Left hindlimb (tissue), 1 donor: ENCODE results near the gene ITGB5.

Source experiments
- DNase-seq: peaks from one replicate; pipeline ENCODE4 v3.0.0-alpha.2; 2018

Gene ITGB5

DNA sequence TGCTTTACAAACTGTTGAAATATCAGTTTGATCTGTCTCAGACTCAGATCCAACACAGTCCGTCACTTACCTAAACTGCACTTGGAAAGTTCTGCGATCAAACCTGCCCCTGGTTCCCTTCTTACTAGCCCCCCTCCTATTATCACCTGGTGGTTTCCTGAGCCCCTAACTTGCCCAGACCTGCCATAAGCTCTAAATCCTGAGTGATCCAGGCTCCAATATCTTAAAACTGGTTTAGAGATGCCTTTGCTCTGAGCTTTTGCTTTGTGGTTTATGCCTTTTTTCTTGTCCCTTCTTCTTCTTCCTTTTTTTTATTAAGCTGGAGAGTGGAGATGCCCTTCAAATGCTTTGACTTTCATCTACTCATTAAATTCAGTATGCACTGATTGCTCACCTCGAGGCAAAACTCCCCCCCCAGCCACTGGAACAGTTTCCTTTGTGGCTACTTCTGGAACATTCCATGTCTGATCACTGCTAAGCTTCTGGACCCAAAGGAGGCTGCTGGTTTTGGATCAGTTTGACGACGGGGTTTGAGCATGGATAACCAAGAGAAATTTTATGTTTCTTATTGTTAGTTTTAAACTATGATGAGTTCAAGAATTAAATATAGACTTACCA is 3.5 kb upstream of the ITGB5 start:
- DNase-seq: no peak

DNA sequence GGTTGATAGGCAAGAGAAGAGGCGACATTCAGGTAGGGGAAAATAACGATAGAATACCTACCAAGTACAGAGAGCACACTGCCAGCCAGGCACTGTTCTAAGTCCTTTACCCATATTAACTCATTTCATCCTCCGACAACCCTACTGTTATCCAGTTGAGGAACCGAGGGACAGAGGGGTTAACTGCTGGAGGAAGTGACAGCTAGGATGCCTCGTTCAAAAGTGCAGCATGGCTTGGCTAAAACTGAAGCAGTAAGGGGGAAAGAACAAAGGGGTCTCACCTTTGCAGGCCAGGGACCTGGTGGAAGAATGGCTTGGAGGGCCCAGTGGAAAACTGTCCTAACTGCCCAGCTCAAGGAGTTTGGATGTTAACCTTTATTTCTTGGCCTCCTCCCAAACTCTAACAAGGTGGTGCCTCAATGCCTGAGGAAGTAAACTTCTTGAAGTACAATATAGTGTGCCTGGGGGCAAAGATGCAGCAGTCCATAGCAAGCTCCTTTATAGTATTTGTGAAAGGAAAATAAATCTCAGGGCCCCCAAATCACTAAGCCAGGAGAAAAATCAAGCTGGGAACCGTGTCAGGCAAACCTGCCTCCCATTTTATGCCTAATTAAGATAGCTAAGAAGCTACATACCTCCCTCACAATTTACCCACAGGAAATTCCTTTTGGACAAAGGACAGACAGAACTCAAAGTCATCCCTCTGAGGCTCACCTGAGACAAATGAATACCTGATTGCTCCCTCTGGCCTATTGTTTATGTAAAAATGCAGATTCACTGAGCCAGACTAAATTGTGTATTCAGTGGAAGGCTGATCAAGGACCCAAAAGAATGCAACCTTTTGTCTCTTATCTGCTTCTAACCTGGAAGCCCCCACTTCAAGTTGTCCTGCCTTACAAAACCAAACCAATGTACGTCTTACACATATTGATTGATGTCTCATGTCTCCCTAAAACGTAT is 1.6 kb upstream of the ITGB5 start:
- no peak for DNase-seq

DNA sequence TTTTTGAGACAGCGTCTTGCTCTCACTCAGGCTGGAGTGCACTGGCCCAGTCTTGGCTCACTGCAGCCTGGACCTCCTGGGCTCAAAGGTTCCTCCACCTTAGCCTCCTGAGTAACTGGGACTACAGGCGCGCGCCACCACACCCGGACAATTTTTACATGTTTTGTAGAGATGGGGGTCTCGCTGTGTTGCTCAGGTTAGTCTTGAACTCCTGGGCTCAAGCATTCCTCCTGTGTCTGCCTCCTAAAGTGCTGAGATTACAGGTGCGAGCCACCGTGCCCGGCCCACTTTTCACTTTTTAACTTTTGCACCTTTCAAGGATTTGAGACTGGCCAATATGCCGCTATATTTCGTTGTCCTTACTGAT is 750 bp upstream of the ITGB5 start:
- no peak for DNase-seq

GRCh38 chr3:124886168-124887056 is 753 bp downstream of the ITGB5 start:
- peak; percentile 63 for DNase-seq

- DNase-seq: no peak
Measured at GRCh38 chr3:124885466-124886167, 1.5 kb downstream of the ITGB5 start.

DNA sequence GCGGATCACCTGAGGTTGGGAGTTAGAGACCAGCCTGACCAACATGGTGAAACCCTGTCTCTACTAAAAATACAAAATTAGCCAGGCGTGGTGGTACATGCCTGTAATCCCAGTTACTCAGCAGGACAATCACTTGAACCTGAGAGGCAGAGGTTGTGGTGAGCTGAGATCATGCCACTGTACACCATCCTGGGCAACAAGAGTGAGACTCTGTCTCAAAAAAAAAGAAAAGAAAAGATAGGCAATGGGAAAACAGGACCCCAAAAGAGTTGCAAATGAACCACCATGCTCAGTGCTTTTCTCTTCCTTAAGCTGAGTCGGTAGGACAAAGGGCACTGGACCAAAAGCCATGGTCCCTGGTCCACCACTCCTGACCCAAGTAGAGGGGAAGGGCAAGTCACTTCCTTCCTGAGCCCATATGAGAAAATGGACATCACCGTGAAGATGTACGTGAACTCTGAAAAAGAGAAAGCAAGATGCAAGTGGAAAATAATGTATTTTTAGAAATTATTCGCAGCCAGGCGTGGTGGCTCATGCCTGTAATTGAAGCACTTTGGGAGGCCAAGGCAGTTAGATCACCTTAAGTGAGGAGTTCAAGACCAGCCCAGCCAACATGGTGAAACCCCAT is 2.6 kb downstream of the ITGB5 start:
- no peak for DNase-seq

- DNase-seq: no peak
Measured at GRCh38 chr3:124883766-124884473, 3.2 kb downstream of the ITGB5 start.

- no peak for DNase-seq
Measured at GRCh38 chr3:124882816-124883747, 4.1 kb downstream of the ITGB5 start.

DNA sequence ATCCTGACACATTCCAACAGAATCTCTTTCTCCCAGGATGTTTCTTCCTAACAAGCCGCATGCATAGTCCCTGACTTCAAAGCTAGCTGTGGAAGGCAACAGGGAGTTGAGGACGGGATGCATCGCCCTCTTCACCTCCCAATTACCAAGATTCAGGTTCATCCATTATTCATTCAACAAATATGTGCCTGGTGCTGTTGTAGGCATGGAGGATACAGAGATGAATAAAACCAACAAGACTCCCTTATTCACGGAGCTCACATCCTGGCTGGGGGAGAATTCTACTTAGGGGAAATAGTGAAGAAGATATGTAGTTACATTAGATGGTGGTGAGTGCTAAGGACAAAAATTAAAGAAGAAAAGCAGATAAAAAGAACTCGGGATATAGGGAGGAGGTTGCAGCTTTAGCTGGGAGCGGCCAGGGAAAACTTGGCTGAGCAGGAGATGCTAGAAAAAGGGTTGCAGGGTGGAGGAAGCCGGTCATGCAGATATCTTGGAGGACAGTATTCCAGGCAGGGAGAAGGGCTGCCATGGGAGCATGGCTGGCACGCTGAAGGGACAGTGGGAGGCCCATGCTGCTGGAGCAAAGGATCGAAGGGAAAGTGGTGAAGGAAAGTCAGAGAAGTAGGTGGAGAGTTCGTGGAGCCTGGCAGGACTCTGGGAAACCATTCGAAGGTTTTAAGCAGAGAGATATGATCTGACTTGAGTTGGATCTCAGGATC is 5.0 kb downstream of the ITGB5 start:
- DNase-seq: no peak

DNA sequence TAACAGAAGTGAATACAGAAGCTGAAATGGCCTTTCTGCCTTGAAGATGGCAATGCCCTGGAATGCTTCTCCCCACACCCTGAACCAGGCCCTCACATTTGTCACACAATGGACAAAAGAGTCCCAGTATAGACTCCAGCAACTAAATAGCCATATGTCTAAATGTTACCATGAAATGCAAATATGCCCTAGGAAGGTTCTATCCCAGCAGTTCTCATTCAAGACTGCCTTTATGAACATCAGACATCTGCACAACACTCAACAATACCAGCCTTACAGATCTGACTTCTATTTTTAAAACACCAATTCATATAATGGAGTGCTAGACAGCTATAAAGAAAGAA is 7.9 kb downstream of the ITGB5 start:
- no peak for DNase-seq

DNA sequence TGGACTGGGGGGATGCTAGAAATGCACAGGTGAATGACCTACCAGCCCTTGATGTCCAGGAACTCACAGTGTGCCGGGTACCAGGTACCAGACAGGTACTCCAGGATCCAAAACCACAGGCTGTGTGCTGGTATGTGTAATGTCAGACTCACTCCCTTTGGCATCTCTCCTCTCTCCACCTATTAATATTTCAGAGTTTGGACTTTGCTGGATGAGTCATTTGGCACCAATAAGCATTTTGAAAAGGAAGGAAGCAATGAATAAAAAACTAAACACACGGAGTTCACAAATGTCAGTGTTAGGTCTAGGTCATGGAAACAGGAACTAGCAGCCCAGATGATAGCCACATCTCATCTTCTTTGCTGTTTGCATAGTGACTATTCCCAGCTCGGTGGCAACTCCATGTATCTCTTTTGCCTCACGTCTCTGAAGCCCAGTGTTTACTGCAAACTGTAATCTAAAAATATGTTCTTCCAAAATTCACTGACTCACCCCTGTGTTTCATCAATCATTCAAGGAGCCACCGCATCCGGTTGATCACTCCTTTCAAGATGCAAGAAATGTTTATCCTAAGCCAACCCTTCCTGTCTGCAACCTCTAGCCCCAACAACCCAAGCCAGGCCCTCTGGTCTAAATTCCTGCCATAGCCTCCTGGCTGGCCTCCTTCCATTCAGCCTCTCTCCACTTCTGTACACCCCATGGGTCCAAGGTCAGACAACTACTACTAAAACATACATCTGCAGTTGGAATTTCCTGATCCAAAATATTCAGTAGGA is 8.4 kb downstream of the ITGB5 start:
- no peak for DNase-seq

DNA sequence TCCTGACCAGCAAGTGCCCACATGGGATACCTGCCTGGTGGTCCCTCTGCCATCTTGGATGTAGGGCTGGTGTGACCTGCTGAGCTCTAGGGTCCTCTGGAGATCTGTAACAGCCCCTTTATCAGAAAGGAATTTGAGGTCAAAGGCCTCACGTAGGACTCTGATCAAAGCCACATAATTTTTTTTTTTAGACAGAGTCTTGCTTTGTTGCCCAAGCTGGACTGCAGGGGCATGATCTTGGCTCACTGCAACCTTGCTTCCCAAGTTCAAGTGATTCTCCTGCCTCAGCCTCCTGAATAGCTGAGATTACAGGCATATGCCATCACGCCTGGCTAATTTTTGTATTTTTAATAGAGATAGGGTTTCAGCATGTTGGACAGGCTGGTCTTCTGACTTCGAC is 9.5 kb downstream of the ITGB5 start:
- DNase-seq: no peak

GRCh38 chr3:124876401-124876878 is 10.7 kb downstream of the ITGB5 start:
- no peak for DNase-seq

GRCh38 chr3:124873226-124873625 is 13.9 kb downstream of the ITGB5 start:
- DNase-seq: no peak

DNA sequence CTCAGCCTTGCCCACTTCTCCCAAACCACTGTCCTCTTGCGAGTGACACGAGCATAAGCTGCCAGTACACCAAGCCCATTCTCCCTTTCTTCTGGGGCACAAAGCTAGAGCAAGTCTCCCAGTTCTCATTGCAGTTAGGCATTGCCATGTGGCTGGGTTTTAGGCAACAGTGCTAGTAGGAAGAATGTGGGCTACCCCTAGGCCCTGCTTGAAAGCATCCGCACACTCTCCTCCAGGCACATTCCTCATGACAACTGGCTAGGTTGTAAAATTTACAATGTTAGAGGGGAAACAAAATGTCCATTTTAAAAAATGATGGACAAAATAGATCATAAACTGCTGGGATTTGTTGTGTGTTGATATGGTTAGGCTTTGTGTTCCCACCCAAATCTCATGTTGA is 19.7 kb downstream of the ITGB5 start:
- DNase-seq: no peak

DNA sequence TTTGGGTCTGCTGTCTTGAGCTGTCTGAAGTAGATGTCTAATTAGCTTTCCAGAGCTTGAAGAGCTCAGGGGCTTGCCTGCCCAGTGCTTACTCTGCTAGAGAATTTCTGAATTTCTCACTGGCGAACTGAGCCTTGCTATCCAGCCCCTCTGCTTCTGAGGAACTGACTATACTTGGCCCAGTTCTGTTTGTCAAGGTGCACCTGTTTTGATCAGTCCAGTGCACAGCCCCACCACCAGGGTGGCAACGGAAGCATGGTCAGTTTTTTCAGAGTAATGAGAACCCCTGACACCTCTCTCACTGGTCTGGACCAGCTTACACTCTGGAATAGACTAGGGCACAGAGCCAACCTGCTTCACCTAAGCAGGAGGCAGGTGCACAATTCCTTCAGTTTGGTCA is 25.2 kb downstream of the ITGB5 start:
- DNase-seq: no peak

DNA sequence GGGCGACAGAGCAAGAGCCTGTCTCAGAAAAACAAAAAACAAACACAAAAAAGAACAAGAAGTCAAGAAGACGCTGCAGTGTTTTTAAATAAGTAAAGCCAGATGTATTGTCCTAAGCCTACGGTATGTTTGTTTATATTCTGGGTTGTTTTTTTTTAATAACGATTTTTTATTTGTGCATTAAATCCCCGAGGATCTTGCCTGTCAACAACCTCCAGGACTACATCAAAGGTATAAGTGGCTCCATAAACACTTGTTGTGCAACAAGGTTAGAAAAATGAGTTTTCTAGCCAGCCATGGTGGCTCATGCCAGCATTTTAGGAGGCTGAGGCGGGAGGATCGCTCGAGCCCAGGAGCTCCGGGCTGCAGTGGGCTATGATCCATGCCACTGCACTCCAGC is 26.1 kb downstream of the ITGB5 start:
- DNase-seq: no peak

DNA sequence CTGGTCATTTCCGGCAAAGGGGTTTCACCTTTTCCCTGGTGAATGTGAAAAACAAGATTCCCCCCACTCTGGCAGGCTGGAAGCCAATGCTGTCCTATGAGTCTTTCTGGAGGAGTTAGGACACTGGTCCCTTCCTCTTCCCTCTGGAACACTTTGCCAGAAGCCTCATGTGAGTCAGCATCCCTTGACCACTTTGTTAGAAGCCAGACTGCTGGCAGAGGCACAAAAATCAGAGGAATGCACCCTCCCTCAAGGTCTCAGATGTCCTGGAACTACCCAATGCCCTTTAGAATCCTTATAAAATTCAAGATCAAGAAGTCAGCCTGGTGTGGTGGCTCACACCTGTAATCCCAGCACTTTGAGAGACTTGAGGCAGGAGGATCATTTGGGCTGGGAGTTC is 26.6 kb downstream of the ITGB5 start:
- DNase-seq: no peak

DNA sequence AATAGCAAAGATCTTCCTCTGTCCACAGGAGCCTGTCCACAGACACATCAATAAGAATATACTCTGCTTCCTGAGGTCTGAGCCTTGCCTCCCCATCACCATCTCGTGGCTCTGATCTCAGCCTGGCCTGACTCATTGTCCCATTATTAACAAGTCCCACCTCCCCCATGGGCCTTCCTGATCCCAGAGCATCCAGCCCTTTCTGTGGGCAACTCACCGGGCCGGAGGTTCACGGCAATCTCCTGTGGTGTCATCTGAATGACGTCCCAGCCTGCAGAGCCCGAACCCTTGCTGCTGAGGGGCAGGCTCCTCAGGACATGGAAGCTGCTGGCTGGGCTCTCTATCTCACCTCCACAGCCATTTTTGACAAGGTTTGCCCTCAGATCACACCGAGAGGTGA is 28.1 kb downstream of the ITGB5 start:
- no peak for DNase-seq
